HCT116 (cell line): ENCODE measurements around the gene DACT1. TPM values are rescaled to one million over a fixed set of nuclear protein-coding genes. Genes with fewer than 3 reads are reported as not detected.

Experiments
- ATAC-seq: fragments of 200-7000 bp; cut with Tn5 transposase; 2 replicates; pipeline ENCODE4 v1.9.1; 2020; ENCODE audit warnings: mild to moderate bottlenecking, moderate library complexity
- BruUV-seq: library from RNA; stranded (reverse); fragments of 400-500 nt; replicated peaks from 2 replicates; lab custom pipeline; 2021; lab: Mats Ljungman, UMichigan
- CTCF ChIA-PET: fragments of 300-600 bp; sonication (Branson Sonifier 250); formaldehyde crosslinking; loops from one replicate; lab custom pipeline; 2021; ENCODE audit warnings: antibody characterized with exemption; lab: Charles Lee
- POLR2A ChIA-PET: fragments of 300-600, 350-600 bp; sonication (Branson Sonifier 250); formaldehyde crosslinking; loops from one replicate; lab custom pipeline; 2021; ENCODE audit warnings: antibody characterized with exemption; lab: Charles Lee
- RAD21 ChIA-PET, 2 experiments: fragments of 300-600 bp; sonication (Branson Sonifier 250); formaldehyde crosslinking; loops; one replicate each; lab custom pipeline; 2023; ENCODE audit warnings: low total read pairs in 2 of 2; ENCODE audit not compliant: uncharacterized antibody in 2 of 2, unreplicated experiment in 2 of 2, low non-redundant PET in 1 of 2; lab: Charles Lee
- DNase-seq: peaks from one replicate; pipeline ENCODE4 v3.0.0-alpha.2; 2010; ENCODE audit warnings: low read depth, low spot score
- H2AFZ ChIP-seq: fragments of 200-600 bp; shearing (Covaris generic), sonication (generic); 2 replicates; pipeline ENCODE4 v1.6.1; 2017; ENCODE audit warnings: low read depth, mixed run types, mixed read lengths, antibody characterized with exemption, low read length; ENCODE audit not compliant: poor library complexity, severe bottlenecking
- H3K27ac ChIP-seq: 2 replicates; pipeline ENCODE4 v1.5.1; 2012; ENCODE audit warnings: low read depth, low read length
- H3K27me3 ChIP-seq: fragments of 200-600 bp; sonication (generic); 2 replicates; pipeline ENCODE4 v1.6.1; 2016; ENCODE audit warnings: mixed run types, low read length, mixed read lengths; ENCODE audit not compliant: insufficient read depth
- H3K36me3 ChIP-seq, 2 experiments: fragments of 200-500 bp in 1 of 2; fragments of 200-600 bp in 1 of 2; sonication (Bioruptor generic) in 1 of 2; sonication (generic) in 1 of 2; 2 replicates each; pipeline versions ENCODE4 v1.5.1 to v1.6.1; 2014 to 2016; ENCODE audit warnings: low read length in 2 of 2, inconsistent platforms in 1 of 2, mixed read lengths in 1 of 2, mixed run types in 1 of 2; ENCODE audit not compliant: insufficient read depth in 2 of 2, control insufficient read depth in 1 of 2
- H3K4me1 ChIP-seq, 2 experiments: fragments of 200-600 bp in 1 of 2; sonication (generic) in 1 of 2; 2 replicates each; pipeline versions ENCODE4 v1.5.1 to v1.6.1; 2012 to 2017; ENCODE audit warnings: low read length in 2 of 2, inconsistent platforms in 1 of 2, mild to moderate bottlenecking in 1 of 2, mixed read lengths in 1 of 2, mixed run types in 1 of 2, moderate library complexity in 1 of 2; ENCODE audit not compliant: insufficient read depth in 2 of 2, control insufficient read depth in 1 of 2
- H3K4me2 ChIP-seq: fragments of 200-600 bp; sonication (generic); 2 replicates; pipeline ENCODE4 v1.6.1; 2017; ENCODE audit warnings: mixed run types, low read length, mixed read lengths
- H3K4me3 ChIP-seq, 2 experiments: fragments of 200-600 bp in 1 of 2; sonication (generic) in 1 of 2; replicated peaks in 1 of 2; 2 replicates each; pipeline ENCODE4 v1.5.1; 2011 to 2016; ENCODE audit warnings: low read length in 2 of 2, control low read depth in 1 of 2, low read depth in 1 of 2, mild to moderate bottlenecking in 1 of 2, mixed read lengths in 1 of 2, mixed run types in 1 of 2
- H3K79me2 ChIP-seq: fragments of 200-600 bp; sonication (generic); 2 replicates; pipeline ENCODE4 v1.6.1; 2017; ENCODE audit warnings: mild to moderate bottlenecking, mixed run types, low read length, moderate library complexity, mixed read lengths; ENCODE audit not compliant: insufficient read depth
- H3K9ac ChIP-seq: fragments of 200-600 bp; sonication (generic); 2 replicates; pipeline ENCODE4 v1.6.1; 2016; ENCODE audit warnings: low read length, mixed read lengths
- H3K9me2 ChIP-seq: fragments of 200-600 bp; sonication (generic), shearing (Covaris generic); 2 replicates; pipeline ENCODE4 v1.6.1; 2017; ENCODE audit warnings: mixed run types, mild to moderate bottlenecking, moderate library complexity; ENCODE audit not compliant: insufficient read depth
- H3K9me3 ChIP-seq, 2 experiments: fragments of 200-500 bp in 1 of 2; fragments of 200-600 bp in 1 of 2; sonication (Bioruptor generic) in 1 of 2; sonication (generic) in 1 of 2; 2 replicates each; pipeline ENCODE4 v1.6.1; 2014 to 2017; ENCODE audit warnings: low read length in 2 of 2, mixed read lengths in 2 of 2, inconsistent platforms in 1 of 2, low read depth in 1 of 2, mild to moderate bottlenecking in 1 of 2, mixed run types in 1 of 2, moderate library complexity in 1 of 2; ENCODE audit not compliant: control insufficient read depth in 1 of 2, insufficient read depth in 1 of 2
- H4K20me1 ChIP-seq: fragments of 200-600 bp; sonication (generic), shearing (Covaris generic); 2 replicates; pipeline ENCODE4 v1.6.1; 2017; ENCODE audit warnings: mixed run types, mild to moderate bottlenecking, moderate library complexity; ENCODE audit not compliant: insufficient read depth
- ATF3 ChIP-seq: IDR thresholded peaks from 2 replicates; pipeline ENCODE4 v1.6.1; 2012
- CTCF ChIP-seq, 3 experiments: fragments of 200-600 bp in 1 of 3; sonication (generic) in 1 of 3; IDR thresholded peaks in 2 of 3; conservative IDR thresholded peaks in 1 of 3; 2 replicates each; pipeline ENCODE4 v1.5.1; 2012 to 2017; ENCODE audit warnings: low read depth in 2 of 3, low read length in 2 of 3, antibody characterized with exemption in 1 of 3, borderline replicate concordance in 1 of 3, control low read depth in 1 of 3, mild to moderate bottlenecking in 1 of 3, mixed read lengths in 1 of 3, mixed run types in 1 of 3, moderate library complexity in 1 of 3; ENCODE audit not compliant: insufficient read depth in 1 of 3
- ELF1 ChIP-seq: IDR thresholded peaks from 2 replicates; pipeline ENCODE4 v1.6.1; 2012; ENCODE audit warnings: low read depth, borderline replicate concordance
- EZH2phosphoT487 ChIP-seq: fragments of 200-600 bp; IDR thresholded peaks from 2 replicates; pipeline ENCODE4 v1.6.1; 2018; ENCODE audit warnings: antibody characterized with exemption, borderline replicate concordance
- FOSL1 ChIP-seq: IDR thresholded peaks from 2 replicates; pipeline ENCODE4 v1.6.1; 2012; ENCODE audit warnings: low read depth
- POLR2A ChIP-seq: IDR thresholded peaks from 2 replicates; pipeline ENCODE4 v1.7.0; 2011; ENCODE audit warnings: borderline replicate concordance; ENCODE audit not compliant: insufficient read depth, insufficient read length; ENCODE audit errors: extremely low read depth
- SIN3A ChIP-seq: IDR thresholded peaks from 2 replicates; pipeline ENCODE4 v1.6.1; 2012; ENCODE audit warnings: low read depth
- ZFX ChIP-seq: fragments of 450-650 bp; IDR thresholded peaks from 2 replicates; pipeline ENCODE4 v1.6.1; 2017
- intact Hi-C: fragments of 100-400 bp; cut with micrococcal nuclease; formaldehyde crosslinking; loops from 2 replicates; pipeline ENCODE4 v1.10.0; 2022
- total RNA-seq: library from RNA; stranded (reverse); gene quantifications from one replicate; pipeline ENCODE4 v1.2.1, GENCODE V29; 2021; ENCODE audit not compliant: unreplicated experiment

The DACT1 gene
- total RNA-seq, 1 experiment from 2014 or later: 1.6 TPM

GRCh38 chr14:58646479-58646878, 8.7 kb downstream of the DACT1 start:
- POLR2A ChIA-PET: no interaction called here

GRCh38 chr14:58647777-58648176, 10.0 kb downstream of the DACT1 start:
- Histone ChIP-seq H3K27ac (no peak overlapping the region), H3K4me3 (no peak overlapping the region), H3K4me1 (no peaks in the 10 kb centered on the region), H3K9me2 (no peaks in the 10 kb centered on the region), H4K20me1 (no peaks in the 10 kb centered on the region), H3K36me3 (no peaks in the 10 kb centered on the region), H2AFZ (no peak overlapping the region), H3K9me3 (no peaks in the 10 kb centered on the region), H3K4me2 (no peak overlapping the region), H3K79me2 (no peaks in the 10 kb centered on the region), H3K9ac (no peak overlapping the region), H3K27me3 (no peaks in the 10 kb centered on the region)
- RAD21 ChIA-PET: no interaction called here
- ATAC-seq (no peak), DNase-seq (no peak)
- POLR2A ChIA-PET: no interaction called here
- no TSS peak for BruUV-seq
- intact Hi-C loops: no loop called here
- TF ChIP-seq EZH2phosphoT487 (no peak), POLR2A (no peak), SIN3A (no peak), FOSL1 (no peak), CTCF (IDR thresholded peaks at IDR 0.05 in 2 of 3, conservative IDR thresholded peaks at IDR 0.05 in 1 of 3; ENCODE audit: borderline replicate concordance in 1 of 3, insufficient read depth in 1 of 3, low read depth in 2 of 3, low read length in 2 of 3) (no peak), ZFX (no peak)
- CTCF ChIA-PET: no interaction called here

More at GRCh38 chr14:58646479-58646878, 8.7 kb downstream of the DACT1 start:
- no peak for DNase-seq
- no peaks in the 10 kb centered on the region for H3K36me3 ChIP-seq
- RAD21 ChIA-PET: no interaction called here
- intact Hi-C loops: no loop called here
- no peak for ATAC-seq
- H3K4me3 ChIP-seq: no peak overlapping the region
- H2AFZ ChIP-seq: no peak overlapping the region
- H3K79me2 ChIP-seq: no peaks in the 10 kb centered on the region
- no peak overlapping the region for H3K4me2 ChIP-seq
- no peaks in the 10 kb centered on the region for H3K9me2 ChIP-seq
- TF ChIP-seq ATF3: no peak
- no peak for TF ChIP-seq SIN3A
- no peak for TF ChIP-seq FOSL1
- no peak for TF ChIP-seq ELF1
- CTCF ChIA-PET: no interaction called here
- no peak overlapping the region for H3K9ac ChIP-seq
- peaks cover 0 to under 1% of the 10 kb centered on the region in 2 experiments; a peak in 1 of 4 replicates for H3K4me1 ChIP-seq
- no peaks in the 10 kb centered on the region for H3K9me3 ChIP-seq
- no peaks in the 10 kb centered on the region for H4K20me1 ChIP-seq
- H3K27me3 ChIP-seq: no peaks in the 10 kb centered on the region
- BruUV-seq: no TSS peak
- H3K27ac ChIP-seq: no peak overlapping the region
